HepG2 (cell line): ENCODE data around the gene GDPD5.

Source experiments
- GFI1 ChIP-seq: sonication (generic); formaldehyde crosslinking; IDR thresholded peaks from 2 replicates; pipeline ENCODE4 v1.5.0; 2020; ENCODE audit warnings: missing genetic modification reagents, mild to moderate bottlenecking, borderline replicate concordance
- KLF6 ChIP-seq: IDR thresholded peaks from 2 replicates; pipeline ENCODE4 v1.8.0; 2016; ENCODE audit warnings: missing biosample characterization, missing genetic modification reagents
- PBX2 ChIP-seq: IDR thresholded peaks from 2 replicates; pipeline ENCODE4 v1.6.1; 2016; ENCODE audit warnings: control low read depth
- POLR2AphosphoS5 ChIP-seq: IDR thresholded peaks from 2 replicates; pipeline ENCODE4 v1.6.1; 2012; ENCODE audit warnings: low read depth, low read length
- RAD21 ChIP-seq: fragments of 450-650 bp; formaldehyde crosslinking; IDR thresholded peaks from 2 replicates; pipeline ENCODE4 v1.5.0; 2020; ENCODE audit warnings: mild to moderate bottlenecking
- TRIM24 ChIP-seq: sonication (generic); formaldehyde crosslinking; IDR thresholded peaks from 2 replicates; pipeline ENCODE4 v1.8.0; 2022; ENCODE audit warnings: mild to moderate bottlenecking, missing genetic modification reagents
- ZNF3 ChIP-seq: IDR thresholded peaks from 2 replicates; pipeline ENCODE4 v1.7.0; 2017; ENCODE audit warnings: inconsistent platforms

DNA sequence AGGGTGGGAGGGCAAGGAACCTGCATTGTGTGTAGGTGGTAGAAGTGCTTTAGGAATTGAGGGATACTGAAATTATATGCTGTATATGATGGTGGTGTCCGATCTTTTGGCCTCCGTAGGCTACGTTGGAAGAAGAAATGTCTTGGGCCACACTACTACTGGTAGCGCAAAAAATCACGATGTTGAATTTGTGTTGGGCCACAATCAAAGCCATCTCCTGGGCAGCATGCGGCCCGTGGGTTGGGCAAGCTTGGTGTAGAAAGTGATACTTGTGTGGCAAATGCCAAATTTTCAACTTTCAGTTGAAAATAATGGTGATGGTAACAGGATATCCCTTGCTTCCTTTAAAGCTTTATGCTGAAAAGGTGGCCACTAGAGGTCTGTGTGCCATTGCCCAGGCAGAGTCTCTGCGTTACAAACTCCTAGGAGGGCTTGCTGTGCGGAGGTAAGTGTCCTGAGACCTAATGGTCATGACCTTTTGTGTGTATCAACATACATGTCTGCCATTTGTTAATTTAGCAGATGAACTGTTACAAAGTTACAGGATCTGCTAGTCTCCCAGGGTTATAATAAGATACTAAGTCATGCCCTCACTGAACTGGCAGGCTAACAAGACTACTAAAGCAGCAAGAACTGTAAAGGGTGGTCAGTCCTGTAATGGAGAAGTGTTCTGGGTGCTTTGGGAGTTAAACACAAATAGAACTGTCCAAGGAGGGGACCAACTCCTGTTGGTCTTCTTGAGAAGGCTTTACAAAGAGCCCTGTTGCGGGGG is 123.6 kb downstream of the GDPD5 start:
- TF ChIP-seq POLR2AphosphoS5 (no peak), TRIM24 (CRISPR knock-in tag) (no peak), ZNF3 (no peak), GFI1 (CRISPR knock-in tag) (no peak), PBX2 (CRISPR knock-in tag) (no peak), KLF6 (CRISPR knock-in tag) (no peak), RAD21 (CRISPR knock-in tag) (no peak)
